HG03442 (cell line): ENCODE measurements around the gene UBE2Q1.
A peak's percentile ranks its signal among the peaks of the same experiment; 100 is the strongest.

ENCODE experiments used
- ATAC-seq: cut with Tn5 transposase; IDR thresholded peaks from one replicate; pipeline ENCODE4 v1.9.1; 2021; ENCODE audit warnings: mild to moderate bottlenecking, moderate library complexity; ENCODE audit not compliant: unreplicated experiment

The UBE2Q1 gene

GRCh38 chr1:154557939-154558719 is at the start of gene UBE2Q1:
UBE2Q1 (minus strand) TSS chr1:154558662; CDS start chr1:154558553, 109 bp downstream.
- peak; percentile 13 for ATAC-seq

DNA sequence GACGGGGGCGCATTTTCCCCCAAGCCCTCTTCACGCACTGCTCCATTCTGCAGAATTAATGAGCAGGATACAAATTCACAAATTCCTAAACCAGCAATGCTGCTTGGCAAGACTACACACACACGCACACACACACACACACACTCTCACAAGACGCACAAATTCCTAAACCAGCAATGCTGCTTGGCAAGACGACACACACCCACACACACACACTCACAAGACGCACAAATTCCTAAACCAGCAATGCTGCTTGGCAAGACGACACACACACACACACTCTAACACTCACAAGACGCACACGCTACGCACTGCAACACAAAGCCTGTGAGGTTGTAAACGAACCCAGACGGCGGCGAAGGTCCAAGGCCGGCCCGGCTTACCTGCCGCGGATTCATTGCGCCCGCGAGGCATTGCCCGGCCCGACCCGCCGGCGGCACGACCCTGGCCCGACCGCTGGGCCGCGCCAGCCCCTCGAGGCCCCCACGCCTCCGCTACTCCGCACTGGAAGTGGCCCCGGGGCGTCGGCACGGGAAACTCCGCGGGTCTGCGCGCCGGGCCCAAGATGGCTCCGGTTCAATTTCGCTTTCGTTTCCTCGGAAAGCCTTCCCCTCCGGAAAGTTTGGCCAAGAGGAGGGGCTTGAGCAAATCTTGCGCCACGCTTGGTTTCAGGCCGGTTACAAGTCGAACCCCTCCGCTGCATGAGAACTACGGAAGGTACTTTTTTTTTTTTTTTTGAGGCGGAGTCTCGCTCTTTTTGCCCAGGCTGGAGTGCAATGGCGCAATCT is 49.3 kb upstream of the UBE2Q1 start, which contains the start of gene ADAR:
TSS of gene ADAR (minus strand) at position 578 of the 788 bp plus-strand sequence. CDS start at position 398, 180 bp downstream.
- peak; percentile 66 for ATAC-seq

DNA sequence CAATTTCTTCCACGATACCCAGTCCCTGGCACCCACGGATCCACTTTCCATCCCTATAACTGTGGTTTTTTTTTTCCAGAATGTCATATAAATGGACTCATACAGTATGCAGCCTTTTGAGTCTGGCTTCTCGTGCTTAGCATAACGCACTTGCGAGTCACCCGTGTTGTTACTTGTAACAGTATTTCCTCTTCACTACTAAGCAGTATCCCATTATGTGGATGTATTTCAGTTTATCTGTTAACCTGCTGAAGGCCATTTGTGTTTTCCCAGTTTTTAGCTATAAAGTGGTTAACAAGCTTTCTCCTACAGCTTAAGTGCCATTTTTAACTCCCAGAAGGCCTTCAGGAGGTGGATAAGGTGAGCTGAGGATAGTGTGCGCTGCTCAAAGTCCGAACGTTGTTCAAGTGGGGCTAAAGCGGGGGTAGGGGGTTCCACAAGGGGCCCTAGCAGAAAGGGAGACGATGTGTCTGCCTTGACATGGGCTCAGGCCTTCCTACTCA is 48.7 kb upstream of the UBE2Q1 start:
- no peak for ATAC-seq

DNA sequence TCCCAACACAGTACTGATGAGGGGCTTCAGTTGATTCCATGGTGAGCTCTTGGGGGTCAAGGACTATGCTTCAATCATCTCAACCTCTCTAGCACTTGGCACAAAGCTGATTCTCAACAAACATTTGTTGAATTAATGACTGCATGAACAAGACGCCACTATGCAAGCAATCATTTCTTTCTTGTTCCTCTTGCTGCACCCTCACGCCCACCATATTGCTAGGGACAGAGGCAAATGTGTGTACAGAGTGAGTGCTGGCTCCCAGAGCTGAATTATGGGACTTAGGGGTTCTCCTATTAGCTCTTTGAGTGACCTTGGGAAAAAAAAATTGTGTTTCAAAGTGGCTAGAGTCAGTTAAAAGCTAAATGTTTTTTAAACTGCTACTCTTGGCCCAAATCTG is 47.1 kb upstream of the UBE2Q1 start:
- ATAC-seq = no peak

DNA sequence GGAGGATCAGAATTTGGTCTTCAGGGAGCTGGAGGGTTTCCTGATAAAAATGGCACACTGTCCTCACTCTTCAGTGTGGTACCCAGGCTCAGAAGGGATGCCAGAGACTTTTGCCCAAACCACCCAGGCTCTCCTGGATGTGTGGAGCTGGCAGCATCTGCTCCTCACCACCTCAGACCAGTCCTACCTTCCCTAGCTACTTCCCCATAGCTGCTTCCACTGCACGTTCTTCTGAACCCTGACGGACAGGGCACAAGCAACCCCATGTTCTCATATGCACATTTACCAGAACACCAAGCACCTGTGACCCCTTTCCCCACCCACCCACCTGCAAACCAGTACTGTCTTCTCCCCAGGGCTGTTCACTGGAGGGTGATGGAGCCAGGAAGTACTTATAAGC is 44.9 kb upstream of the UBE2Q1 start:
- ATAC-seq = no peak

DNA sequence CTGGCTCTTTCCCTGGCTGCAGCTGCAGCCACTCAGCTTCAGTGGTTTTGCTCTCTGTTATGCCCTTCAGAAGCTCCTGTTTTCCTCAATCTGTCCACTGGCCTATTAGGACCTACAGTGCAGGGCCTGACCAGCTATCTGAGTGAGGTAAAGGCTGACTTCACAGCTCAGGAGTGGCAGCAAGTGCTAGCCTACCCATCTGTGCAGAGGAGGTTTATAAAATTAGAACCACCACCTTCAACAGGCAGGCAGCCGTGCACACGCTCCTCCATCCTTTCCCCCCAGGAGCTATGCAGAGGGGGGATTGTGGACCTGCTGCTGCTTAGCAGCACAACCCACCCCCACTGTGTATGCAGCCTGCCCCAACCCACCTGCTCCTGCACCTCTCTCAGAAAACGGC is 41.2 kb upstream of the UBE2Q1 start:
- ATAC-seq = no peak

DNA sequence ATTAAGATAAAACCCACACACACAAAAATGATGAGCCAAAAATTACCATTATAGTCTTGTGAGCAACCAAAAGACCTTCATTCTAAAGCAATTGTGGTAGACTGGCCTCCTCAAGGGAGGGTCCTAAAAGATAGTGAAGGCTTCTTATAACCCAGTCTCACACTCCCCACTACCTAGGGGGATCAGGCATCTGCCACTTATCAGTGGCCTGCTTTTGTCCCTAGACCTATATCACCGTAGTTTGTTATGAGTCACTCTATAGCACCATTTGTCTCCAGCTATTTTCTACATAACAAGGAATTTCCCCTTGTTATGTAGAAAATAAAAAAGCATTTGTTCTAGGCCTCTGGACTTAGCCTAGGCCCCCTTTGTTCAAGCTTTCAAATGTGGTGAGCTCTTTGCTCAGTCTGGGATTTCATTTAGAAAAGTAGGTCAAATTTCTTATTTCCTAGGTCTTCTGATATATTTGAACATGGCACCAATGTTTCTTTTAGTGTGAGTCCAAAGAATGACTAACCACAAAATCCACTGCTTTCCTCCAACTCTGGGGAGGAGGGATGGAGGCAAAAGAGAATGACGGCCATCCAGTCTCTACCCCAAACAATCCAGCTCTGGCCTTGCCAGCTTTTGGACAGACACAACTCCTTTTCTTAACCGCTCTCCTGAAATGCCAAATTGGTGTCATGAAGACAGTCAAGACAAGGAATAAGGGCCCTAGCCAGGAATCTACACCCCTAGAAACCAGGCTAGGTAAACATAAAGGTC is 40.6 kb upstream of the UBE2Q1 start:
- no peak for ATAC-seq

- ATAC-seq = no peak
Observed at GRCh38 chr1:154595621-154596020, 37.2 kb upstream of the UBE2Q1 start.

DNA sequence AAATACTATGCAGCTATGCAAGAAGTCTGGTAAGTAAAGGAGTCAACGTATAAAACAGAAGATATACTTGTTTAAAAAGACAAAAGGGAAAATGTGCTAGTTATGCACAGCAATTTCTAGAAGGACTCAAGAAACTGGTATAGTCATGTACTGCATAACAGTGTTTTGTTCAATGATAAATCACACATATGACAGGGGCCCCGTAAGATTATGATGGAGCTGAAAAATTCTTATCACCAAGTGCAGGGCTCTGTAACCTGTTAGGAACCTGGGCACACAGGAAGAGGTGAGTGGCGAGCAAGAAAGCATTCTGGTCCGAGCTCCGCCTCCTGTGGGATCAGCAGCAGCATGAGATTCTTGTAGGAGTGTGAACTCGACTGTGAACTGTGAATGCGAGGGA is 36.3 kb upstream of the UBE2Q1 start:
- ATAC-seq = no peak

- ATAC-seq = no peak
Observed at GRCh38 chr1:154593390-154593789, 34.9 kb upstream of the UBE2Q1 start.

- no peak for ATAC-seq
Observed at GRCh38 chr1:154591206-154591605, 32.7 kb upstream of the UBE2Q1 start.

- no peak for ATAC-seq
Observed at GRCh38 chr1:154590756-154591155, 32.3 kb upstream of the UBE2Q1 start.

DNA sequence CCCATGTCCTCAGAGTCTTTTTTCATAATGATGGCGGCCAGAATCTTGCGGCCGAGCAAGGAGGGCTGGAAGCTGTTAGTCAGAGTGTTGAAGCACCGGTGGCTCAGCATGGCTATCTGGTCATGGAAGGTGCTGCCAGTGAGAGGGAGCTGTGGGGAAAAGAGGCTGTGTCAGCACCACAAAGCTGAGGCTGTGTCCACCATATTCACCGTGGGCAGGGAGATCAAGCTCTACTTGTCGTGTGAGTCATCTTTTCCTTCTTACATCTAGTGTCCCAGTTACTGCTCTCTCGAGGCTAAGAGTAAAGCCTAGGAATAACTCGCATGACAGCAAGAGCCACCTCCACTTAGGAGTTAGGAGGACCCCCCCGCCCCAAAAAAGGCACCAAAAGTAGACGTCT is 31.3 kb upstream of the UBE2Q1 start:
- no peak for ATAC-seq

- ATAC-seq = no peak
Observed at GRCh38 chr1:154586641-154587040, 28.2 kb upstream of the UBE2Q1 start.

DNA sequence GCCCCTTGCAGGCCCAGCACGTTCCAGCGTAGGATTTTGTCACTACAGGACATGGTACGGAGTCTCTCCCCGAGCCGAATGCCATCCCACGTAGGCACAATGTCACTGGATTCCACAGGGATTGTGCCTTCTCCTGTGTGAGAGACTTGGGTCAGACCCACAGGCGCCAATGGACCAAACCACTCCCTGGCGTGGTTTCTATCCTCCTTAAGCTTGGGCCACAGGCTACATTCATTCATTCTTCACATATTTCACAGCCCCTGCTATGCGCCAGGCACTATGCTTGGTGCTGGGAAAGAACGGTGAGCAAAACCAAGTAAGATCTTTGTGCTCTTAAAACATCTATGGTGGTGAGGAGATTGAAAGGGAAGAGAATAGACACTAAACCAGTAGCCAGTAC is 27.8 kb upstream of the UBE2Q1 start:
- no peak for ATAC-seq

- ATAC-seq = no peak
Observed at GRCh38 chr1:154584267-154584994, 26.0 kb upstream of the UBE2Q1 start.

- ATAC-seq = no peak
Observed at GRCh38 chr1:154583773-154584172, 25.3 kb upstream of the UBE2Q1 start.

DNA sequence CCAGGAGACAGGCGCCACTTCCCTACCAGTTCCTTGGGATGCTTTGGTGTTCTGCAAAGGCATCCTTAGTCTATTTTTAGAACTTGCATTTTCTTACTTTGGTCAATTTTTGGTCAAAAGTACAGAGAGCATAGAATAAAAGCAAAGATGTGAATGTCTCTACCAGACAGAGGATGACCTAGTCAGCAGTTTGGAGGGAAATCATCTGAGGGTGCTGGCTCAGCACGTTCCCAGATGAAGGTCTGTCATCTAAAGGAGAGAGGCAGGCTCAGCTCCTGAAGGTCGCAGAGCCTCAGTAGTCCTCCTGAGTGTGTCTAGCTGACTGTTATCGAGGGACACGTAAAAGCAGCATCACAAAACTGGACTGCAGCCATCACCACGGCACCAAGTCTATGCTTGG is 24.4 kb upstream of the UBE2Q1 start:
- ATAC-seq = no peak

- no peak for ATAC-seq
Observed at GRCh38 chr1:154581766-154582165, 23.3 kb upstream of the UBE2Q1 start.

DNA sequence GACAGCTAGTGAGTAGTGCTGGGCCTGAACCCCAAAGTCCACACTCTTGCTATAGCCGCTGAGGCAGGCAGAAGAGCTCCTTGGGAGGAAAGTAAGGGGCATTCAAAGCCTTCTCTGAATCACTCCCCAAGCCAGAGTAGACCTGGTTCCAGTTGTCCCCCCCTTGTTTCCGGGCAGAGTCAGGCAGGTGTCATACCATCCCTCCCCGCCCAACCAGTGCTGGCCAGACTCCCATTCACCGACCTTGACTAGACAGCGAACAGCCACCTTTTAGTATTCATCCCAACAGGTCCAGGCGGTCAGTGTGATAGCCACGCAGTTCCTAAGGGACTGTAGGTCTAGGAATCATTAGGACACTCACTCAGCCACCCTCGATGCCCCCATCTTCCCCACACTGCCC is 20.9 kb upstream of the UBE2Q1 start:
- no peak for ATAC-seq

GRCh38 chr1:154578058-154578418 is 19.6 kb upstream of the UBE2Q1 start:
- no peak for ATAC-seq
